HepG2 (cell line): ENCODE data around the gene ADH1B. TPM values are rescaled to one million over a fixed set of nuclear protein-coding genes. Genes with fewer than 3 reads are reported as not detected.

ENCODE experiments used
- ATAC-seq: fragments of 200-7000 bp; cut with Tn5 transposase; 3 replicates; pipeline ENCODE4 v1.9.1; 2020; ENCODE audit warnings: mild to moderate bottlenecking, moderate library complexity
- BruUV-seq: library from RNA; stranded (reverse); fragments of 400-500 nt; replicated peaks from 2 replicates; lab custom pipeline; 2021; lab: Mats Ljungman, UMichigan
- CTCF ChIA-PET: fragments of 300-600 bp; formaldehyde crosslinking; extraction: SDS; loops from one replicate; lab custom pipeline; 2021; ENCODE audit warnings: low total read pairs, inconsistent platforms, low intra/inter-chr PET ratio; lab: Yijun Ruan, JAX
- POLR2A ChIA-PET: fragments of 350-600 bp; sonication (Branson Sonifier 250); formaldehyde crosslinking; loops from one replicate; lab custom pipeline; 2020; ENCODE audit warnings: antibody characterized with exemption, inconsistent platforms; lab: Yijun Ruan, JAX
- DNase-seq: peaks from one replicate; pipeline ENCODE4 v3.0.0-alpha.2; 2015; ENCODE audit warnings: low spot score
- FAIRE-seq: peaks from 3 replicates; lab custom pipeline; 2011; peaks lifted over from hg19 to GRCh38; lab: Jason Lieb, UNC
- H2AFZ ChIP-seq: one replicate; pipeline ENCODE4 v1.6.1; 2011; ENCODE audit warnings: low read length, inconsistent platforms
- H3K27ac ChIP-seq: fragments of 300-600 bp; 3 replicates; pipeline ENCODE4 v1.8.0; 2011; ENCODE audit warnings: mixed run types, mild to moderate bottlenecking, mixed read lengths, low read length, inconsistent platforms; ENCODE audit not compliant: insufficient read depth; ENCODE audit errors: extremely low read length
- H3K27me3 ChIP-seq, 2 experiments: fragments of 200-600 bp in 1 of 2; 2 replicates in 1 of 2; 3 replicates in 1 of 2; pipeline versions ENCODE4 v1.6.0 to v1.8.0; 2011; ENCODE audit warnings: low read length in 2 of 2, mild to moderate bottlenecking in 2 of 2, moderate library complexity in 2 of 2, inconsistent platforms in 1 of 2; ENCODE audit not compliant: insufficient read depth in 2 of 2, control insufficient read depth in 1 of 2
- H3K36me3 ChIP-seq, 2 experiments: fragments of 200-600 bp in 1 of 2; replicated peaks in 1 of 2; 2 replicates in 1 of 2; 3 replicates in 1 of 2; pipeline versions ENCODE4 v1.5.1 to v1.8.0; 2011; ENCODE audit warnings: low read length in 2 of 2, inconsistent platforms in 1 of 2; ENCODE audit not compliant: insufficient read depth in 2 of 2, control insufficient read depth in 1 of 2
- H3K4me1 ChIP-seq: 2 replicates; pipeline ENCODE4 v1.5.1; 2012; ENCODE audit warnings: low read length, inconsistent platforms; ENCODE audit not compliant: insufficient read depth
- H3K4me2 ChIP-seq: 2 replicates; pipeline ENCODE4 v1.6.0; 2011; ENCODE audit warnings: low read depth, low read length, inconsistent platforms
- H3K4me3 ChIP-seq, 3 experiments: fragments of 200-600 bp in 1 of 3; sonication (generic), shearing (Covaris generic) in 1 of 3; replicated peaks in 1 of 3; 2 replicates each; pipeline ENCODE4 v1.5.1; 2011 to 2016; ENCODE audit warnings: low read length in 3 of 3, inconsistent platforms in 2 of 3, low read depth in 2 of 3, mild to moderate bottlenecking in 2 of 3, control low read depth in 1 of 3, mixed read lengths in 1 of 3; ENCODE audit not compliant: insufficient read depth in 1 of 3
- H3K79me2 ChIP-seq: one replicate; pipeline ENCODE4 v1.6.1; 2011; ENCODE audit warnings: low read length, inconsistent platforms; ENCODE audit not compliant: insufficient read depth
- H3K9ac ChIP-seq: 2 replicates; pipeline ENCODE4 v1.6.0; 2011; ENCODE audit warnings: mild to moderate bottlenecking, low read depth, low read length, inconsistent platforms; ENCODE audit not compliant: insufficient read depth
- H3K9me3 ChIP-seq: 2 replicates; pipeline ENCODE4 v1.5.1; 2012; ENCODE audit warnings: mild to moderate bottlenecking, low read length
- H4K20me1 ChIP-seq: 2 replicates; pipeline ENCODE4 v1.6.0; 2011; ENCODE audit warnings: inconsistent platforms, mild to moderate bottlenecking, low read length, moderate library complexity; ENCODE audit not compliant: insufficient read depth
- ERF ChIP-seq: IDR thresholded peaks from 2 replicates; pipeline ENCODE4 v1.6.1; 2018; ENCODE audit warnings: missing biosample characterization, missing genetic modification reagents
- MTA1 ChIP-seq: sonication (generic); formaldehyde crosslinking; IDR thresholded peaks from 2 replicates; pipeline ENCODE4 v1.4.0; 2020; ENCODE audit warnings: missing genetic modification reagents, mild to moderate bottlenecking, borderline replicate concordance
- MTF1 ChIP-seq: sonication (generic); formaldehyde crosslinking; IDR thresholded peaks from 2 replicates; pipeline ENCODE4 v1.5.0; 2020; ENCODE audit warnings: missing genetic modification reagents
- NFE2L2 ChIP-seq: fragments of 150-350 bp; IDR thresholded peaks from 2 replicates; pipeline ENCODE4 v1.6.1; 2014; ENCODE audit warnings: low read length
- ZNF17 ChIP-seq: sonication (generic); formaldehyde crosslinking; IDR thresholded peaks from 2 replicates; pipeline ENCODE4 v1.5.0; 2020; ENCODE audit warnings: mild to moderate bottlenecking, missing genetic modification reagents
- ZNF652 ChIP-seq: IDR thresholded peaks from 2 replicates; pipeline ENCODE4 v1.6.1; 2016; ENCODE audit warnings: low read depth, borderline replicate concordance
- ZNF672 ChIP-seq: sonication (generic); formaldehyde crosslinking; IDR thresholded peaks from 2 replicates; pipeline ENCODE4 v1.8.1; 2022; ENCODE audit warnings: missing genetic modification reagents
- WGBS: methylation state at CpG from one replicate; pipeline ENCODE4 v1.1.6; 2017; ENCODE audit warnings: low lambda C conversion rate; 5-methylcytosine and 5-hydroxymethylcytosine counted together
- in situ Hi-C: cut with HindIII; loops from 2 replicates; pipeline ENCODE4 v1.10.0; 2017; ENCODE audit warnings: low pct_unique_long_range_greater_than_20kb; ENCODE audit not compliant: extremely low pct_ligation_motif_present
- intact Hi-C: fragments of 100-400 bp; cut with micrococcal nuclease; formaldehyde crosslinking; loops from one replicate; pipeline ENCODE4 v1.10.0; 2022; ENCODE audit not compliant: unreplicated experiment
- polyA plus RNA-seq, 8 experiments: library from polyadenylated mRNA; depleted of rRNA in 3 of 8; stranded (reverse) in 7 of 8; unstranded in 1 of 8; fragments of >200 nt; fragmentation: Illumina TruSeq in 4 of 8; extraction: Trizol in 4 of 8; gene quantifications; 2 replicates each; pipeline versions ENCODE4 v1.2.1 to v1.2.3, GENCODE V29; 2011 to 2016; ENCODE audit warnings: low read depth in 4 of 8, missing spikeins in 1 of 8, mixed read lengths in 1 of 8; ENCODE audit not compliant: insufficient read depth in 1 of 8
- total RNA-seq, 5 experiments: library from RNA; depleted of rRNA; stranded (reverse); fragments of >200 nt; fragmentation: Illumina TruSeq; extraction: Trizol; gene quantifications; 2 replicates each; pipeline ENCODE4 v1.2.3, GENCODE V29; 2016; ENCODE audit warnings: low read depth in 1 of 5
- TF ChIP-seq, protein P1 (sequence below): sonication (generic); formaldehyde crosslinking; IDR thresholded peaks from 2 replicates; pipeline ENCODE4 v1.4.0; 2020; ENCODE audit warnings: mild to moderate bottlenecking, missing genetic modification reagents
- TF ChIP-seq, protein P2 (sequence below): sonication (generic); formaldehyde crosslinking; IDR thresholded peaks from 2 replicates; pipeline ENCODE4 v1.4.0; 2020; ENCODE audit warnings: mild to moderate bottlenecking, low read depth, missing genetic modification reagents

ADH1B gene
- total and polyA plus RNA-seq, 2 of the 13 experiments (the other 11 are each of a cell fraction or from before 2014, with no cell fraction given) = 0.05 to 0.40 TPM

DNA sequence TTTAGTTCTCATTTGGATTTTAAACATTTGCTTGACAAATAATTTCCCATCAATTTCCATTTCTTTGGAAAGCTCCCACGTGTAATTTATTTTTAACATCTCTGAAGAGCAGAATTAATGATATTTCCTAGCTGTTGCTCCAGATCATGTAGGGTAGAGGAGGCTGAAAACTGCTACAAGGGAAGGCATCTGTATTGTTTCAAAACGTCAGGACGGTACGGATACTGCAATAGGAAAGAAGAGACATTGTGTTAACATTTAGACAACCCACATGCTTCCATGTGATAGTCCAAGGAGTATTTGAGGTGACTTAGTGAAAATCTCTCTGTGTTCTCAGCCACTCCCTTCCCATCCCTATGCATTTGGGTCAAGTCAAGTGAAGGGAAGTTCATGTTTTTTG lies 15.4 kb upstream of the ADH1B start (continued):
- TF ChIP-seq, protein P1, sequence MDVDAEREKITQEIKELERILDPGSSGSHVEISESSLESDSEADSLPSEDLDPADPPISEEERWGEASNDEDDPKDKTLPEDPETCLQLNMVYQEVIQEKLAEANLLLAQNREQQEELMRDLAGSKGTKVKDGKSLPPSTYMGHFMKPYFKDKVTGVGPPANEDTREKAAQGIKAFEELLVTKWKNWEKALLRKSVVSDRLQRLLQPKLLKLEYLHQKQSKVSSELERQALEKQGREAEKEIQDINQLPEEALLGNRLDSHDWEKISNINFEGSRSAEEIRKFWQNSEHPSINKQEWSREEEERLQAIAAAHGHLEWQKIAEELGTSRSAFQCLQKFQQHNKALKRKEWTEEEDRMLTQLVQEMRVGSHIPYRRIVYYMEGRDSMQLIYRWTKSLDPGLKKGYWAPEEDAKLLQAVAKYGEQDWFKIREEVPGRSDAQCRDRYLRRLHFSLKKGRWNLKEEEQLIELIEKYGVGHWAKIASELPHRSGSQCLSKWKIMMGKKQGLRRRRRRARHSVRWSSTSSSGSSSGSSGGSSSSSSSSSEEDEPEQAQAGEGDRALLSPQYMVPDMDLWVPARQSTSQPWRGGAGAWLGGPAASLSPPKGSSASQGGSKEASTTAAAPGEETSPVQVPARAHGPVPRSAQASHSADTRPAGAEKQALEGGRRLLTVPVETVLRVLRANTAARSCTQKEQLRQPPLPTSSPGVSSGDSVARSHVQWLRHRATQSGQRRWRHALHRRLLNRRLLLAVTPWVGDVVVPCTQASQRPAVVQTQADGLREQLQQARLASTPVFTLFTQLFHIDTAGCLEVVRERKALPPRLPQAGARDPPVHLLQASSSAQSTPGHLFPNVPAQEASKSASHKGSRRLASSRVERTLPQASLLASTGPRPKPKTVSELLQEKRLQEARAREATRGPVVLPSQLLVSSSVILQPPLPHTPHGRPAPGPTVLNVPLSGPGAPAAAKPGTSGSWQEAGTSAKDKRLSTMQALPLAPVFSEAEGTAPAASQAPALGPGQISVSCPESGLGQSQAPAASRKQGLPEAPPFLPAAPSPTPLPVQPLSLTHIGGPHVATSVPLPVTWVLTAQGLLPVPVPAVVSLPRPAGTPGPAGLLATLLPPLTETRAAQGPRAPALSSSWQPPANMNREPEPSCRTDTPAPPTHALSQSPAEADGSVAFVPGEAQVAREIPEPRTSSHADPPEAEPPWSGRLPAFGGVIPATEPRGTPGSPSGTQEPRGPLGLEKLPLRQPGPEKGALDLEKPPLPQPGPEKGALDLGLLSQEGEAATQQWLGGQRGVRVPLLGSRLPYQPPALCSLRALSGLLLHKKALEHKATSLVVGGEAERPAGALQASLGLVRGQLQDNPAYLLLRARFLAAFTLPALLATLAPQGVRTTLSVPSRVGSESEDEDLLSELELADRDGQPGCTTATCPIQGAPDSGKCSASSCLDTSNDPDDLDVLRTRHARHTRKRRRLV (CRISPR knock-in tag) = no peak
- TF ChIP-seq NFE2L2 (no peak), ZNF672 (CRISPR knock-in tag) (no peak), MTA1 (CRISPR knock-in tag) (no peak), ERF (CRISPR knock-in tag) (no peak), ZNF652 (no peak)
- TF ChIP-seq, protein P2, sequence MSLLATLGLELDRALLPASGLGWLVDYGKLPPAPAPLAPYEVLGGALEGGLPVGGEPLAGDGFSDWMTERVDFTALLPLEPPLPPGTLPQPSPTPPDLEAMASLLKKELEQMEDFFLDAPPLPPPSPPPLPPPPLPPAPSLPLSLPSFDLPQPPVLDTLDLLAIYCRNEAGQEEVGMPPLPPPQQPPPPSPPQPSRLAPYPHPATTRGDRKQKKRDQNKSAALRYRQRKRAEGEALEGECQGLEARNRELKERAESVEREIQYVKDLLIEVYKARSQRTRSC = no peak

DNA sequence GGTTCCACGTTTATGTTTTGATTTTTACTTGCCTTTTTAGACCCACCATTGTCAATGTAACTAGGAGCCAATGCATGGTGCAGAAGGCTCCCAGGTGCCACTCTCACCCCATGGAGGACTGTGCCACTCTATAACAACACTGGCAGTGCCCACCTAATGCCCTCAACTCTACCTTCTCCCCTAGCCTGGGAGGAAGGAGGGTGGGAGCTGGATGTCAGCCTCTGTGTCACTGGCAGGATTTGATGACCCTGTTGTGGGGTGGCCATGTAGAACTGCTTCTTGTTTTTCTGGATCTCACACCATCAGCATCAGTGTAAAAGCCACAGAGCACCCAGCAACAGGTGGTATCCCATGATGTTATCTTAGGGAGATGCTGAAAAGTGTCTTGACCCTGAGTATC lies 13.7 kb upstream of the ADH1B start:
- no peak for TF ChIP-seq ZNF17 (CRISPR knock-in tag)
- no peak for TF ChIP-seq MTF1 (CRISPR knock-in tag)
- FAIRE-seq = no peak
- Histone ChIP-seq H3K4me3 (no peak overlapping the region), H3K27ac (no peak overlapping the region), H3K4me2 (no peak overlapping the region), H3K4me1 (no peaks in the 10 kb centered on the region), H4K20me1 (no peaks in the 10 kb centered on the region), H3K27me3 (no peaks in the 10 kb centered on the region), H3K36me3 (no peaks in the 10 kb centered on the region), H3K9me3 (no peaks in the 10 kb centered on the region), H3K9ac (no peak overlapping the region), H2AFZ (no peak overlapping the region), H3K79me2 (no peaks in the 10 kb centered on the region)
- no peak for DNase-seq
- in situ Hi-C loops (no loop called here), intact Hi-C loops (no loop called here)
- WGBS = 0% methylated on average over 1 of the region's 1 CpG
- ChIA-PET CTCF (no interaction called here), POLR2A (no interaction called here)
- no peak for ATAC-seq
- no TSS peak for BruUV-seq
